GM12878 (cell line): Measurements from ENCODE around the gene ADCK1. TPM values are rescaled to one million over a fixed set of nuclear protein-coding genes. Genes with fewer than 3 reads are reported as not detected.

Source experiments
- ATAC-seq: fragments of 200-7000 bp; cut with Tn5 transposase; 3 replicates; pipeline ENCODE4 v1.9.1; 2020; ENCODE audit warnings: mild to moderate bottlenecking, moderate library complexity
- BruUV-seq: library from RNA; stranded (reverse); fragments of 400-500 nt; replicated peaks from 2 replicates; lab custom pipeline; 2021; lab: Mats Ljungman, UMichigan
- CTCF ChIA-PET: fragments of 300-600 bp; sonication (Branson Sonifier 250); formaldehyde crosslinking; extraction: SDS; loops from one replicate; lab custom pipeline; 2021; ENCODE audit warnings: inconsistent platforms; lab: Yijun Ruan, JAX
- POLR2A ChIA-PET: fragments of 350-600 bp; formaldehyde crosslinking; extraction: SDS; loops from one replicate; lab custom pipeline; 2021; ENCODE audit warnings: inconsistent platforms; lab: Charles Lee
- RAD21 ChIA-PET: fragments of 300-600 bp; sonication (Branson Sonifier 250); formaldehyde crosslinking; loops from one replicate; lab custom pipeline; 2023; ENCODE audit warnings: antibody characterized with exemption; ENCODE audit not compliant: unreplicated experiment; lab: Charles Lee
- SMC1A ChIA-PET: fragments of 300-600 bp; sonication (Branson Sonifier 250); formaldehyde crosslinking; loops from one replicate; lab custom pipeline; 2023; ENCODE audit not compliant: unreplicated experiment, uncharacterized antibody; lab: Charles Lee
- DNase-seq: peaks from one replicate; pipeline ENCODE4 v3.0.0-alpha.2; 2011; ENCODE audit warnings: low read depth, low spot score
- FAIRE-seq: peaks from 3 replicates; lab custom pipeline; 2011; peaks lifted over from hg19 to GRCh38; lab: Jason Lieb, UNC
- H2AFZ ChIP-seq: 2 replicates; pipeline ENCODE4 v1.6.0; 2011; ENCODE audit warnings: low read depth, low read length, control low read depth; ENCODE audit not compliant: control insufficient read depth
- H3K27ac ChIP-seq: 2 replicates; pipeline ENCODE4 v1.5.1; 2011; ENCODE audit warnings: control low read depth; ENCODE audit not compliant: control insufficient read depth, insufficient read depth
- H3K27me3 ChIP-seq, 2 experiments: replicated peaks in 1 of 2; 2 replicates each; pipeline versions ENCODE4 v1.6.0 to v1.6.1; 2011; ENCODE audit warnings: low read length in 1 of 2; ENCODE audit not compliant: control insufficient read depth in 2 of 2, insufficient read depth in 2 of 2
- H3K36me3 ChIP-seq, 2 experiments: 2 replicates each; pipeline ENCODE4 v1.5.1; 2011; ENCODE audit warnings: low read length in 1 of 2; ENCODE audit not compliant: control insufficient read depth in 2 of 2, insufficient read depth in 2 of 2
- H3K4me1 ChIP-seq: 2 replicates; pipeline ENCODE4 v1.6.1; 2011; ENCODE audit warnings: mild to moderate bottlenecking, low read length, moderate library complexity, mixed read lengths; ENCODE audit not compliant: control insufficient read depth, insufficient read depth
- H3K4me2 ChIP-seq: 2 replicates; pipeline ENCODE4 v1.6.0; 2011; ENCODE audit warnings: control low read depth; ENCODE audit not compliant: control insufficient read depth, insufficient read depth
- H3K4me3 ChIP-seq: fragments of 200-600 bp; sonication (generic); 2 replicates; pipeline ENCODE4 v1.5.1; 2016
- H3K79me2 ChIP-seq: 2 replicates; pipeline ENCODE4 v1.6.0; 2011; ENCODE audit warnings: low read length; ENCODE audit not compliant: control insufficient read depth, insufficient read depth
- H3K9ac ChIP-seq: 2 replicates; pipeline ENCODE4 v1.8.0; 2011; ENCODE audit warnings: low read length, control low read depth, mixed read lengths; ENCODE audit not compliant: control insufficient read depth, insufficient read depth
- H3K9me3 ChIP-seq: replicated peaks from 3 replicates; pipeline ENCODE4 v1.5.1; 2011; ENCODE audit warnings: mild to moderate bottlenecking, low read length; ENCODE audit not compliant: control insufficient read depth, insufficient read depth
- H4K20me1 ChIP-seq: 2 replicates; pipeline ENCODE4 v1.6.0; 2011; ENCODE audit not compliant: control insufficient read depth, insufficient read depth
- CHD1 ChIP-seq: IDR thresholded peaks from 2 replicates; pipeline ENCODE4 v1.6.1; 2012; ENCODE audit warnings: low read depth, low read length, improper control_type of control experiment
- CHD2 ChIP-seq: IDR thresholded peaks from 2 replicates; pipeline ENCODE4 v1.6.1; 2011; ENCODE audit warnings: low read depth, low read length, improper control_type of control experiment, borderline replicate concordance
- FOXM1 ChIP-seq: IDR thresholded peaks from 2 replicates; pipeline ENCODE4 v1.6.1; 2012; ENCODE audit warnings: low read depth, mild to moderate bottlenecking, inconsistent platforms, low read length, moderate library complexity
- LARP7 ChIP-seq: fragments of 450-650 bp; IDR thresholded peaks from 2 replicates; pipeline ENCODE4 v1.6.1; 2017; ENCODE audit warnings: mild to moderate bottlenecking
- MEF2A ChIP-seq: IDR thresholded peaks from 2 replicates; pipeline ENCODE4 v1.6.1; 2011; ENCODE audit warnings: low read depth, mild to moderate bottlenecking, low read length, moderate library complexity; ENCODE audit not compliant: insufficient read depth
- NFYB ChIP-seq: IDR thresholded peaks from 2 replicates; pipeline ENCODE4 v1.6.1; 2011; ENCODE audit warnings: low read depth, mild to moderate bottlenecking, low read length, improper control_type of control experiment, moderate library complexity; ENCODE audit not compliant: insufficient read depth
- NR2C1 ChIP-seq: fragments of 450-650 bp; IDR thresholded peaks from 2 replicates; pipeline ENCODE4 v1.6.1; 2017; ENCODE audit warnings: antibody characterized with exemption, mild to moderate bottlenecking, moderate library complexity
- PAX8 ChIP-seq: fragments of 450-650 bp; IDR thresholded peaks from 2 replicates; pipeline ENCODE4 v1.6.1; 2017; ENCODE audit warnings: mild to moderate bottlenecking, moderate library complexity
- POLR2AphosphoS2 ChIP-seq: IDR thresholded peaks from 2 replicates; pipeline ENCODE4 v1.6.1; 2011; ENCODE audit warnings: low read depth, mild to moderate bottlenecking, low read length, improper control_type of control experiment, moderate library complexity
- RAD21 ChIP-seq: IDR thresholded peaks from 2 replicates; pipeline ENCODE4 v1.6.1; 2011; ENCODE audit warnings: mild to moderate bottlenecking, low read depth, low read length, moderate library complexity; ENCODE audit not compliant: insufficient read depth
- SKIL ChIP-seq: fragments of 450-650 bp; IDR thresholded peaks from 2 replicates; pipeline ENCODE4 v1.6.1; 2017; ENCODE audit warnings: mild to moderate bottlenecking, low read depth, inconsistent platforms; ENCODE audit not compliant: poor library complexity, severe bottlenecking
- ZBED1 ChIP-seq: IDR thresholded peaks from 2 replicates; pipeline ENCODE4 v1.6.1; 2016; ENCODE audit warnings: borderline replicate concordance
- WGBS: methylation state at CpG from one replicate; pipeline ENCODE4 v1.1.6; 2016; ENCODE audit warnings: low lambda C conversion rate; ENCODE audit not compliant: insufficient replicate concordance, insufficient coverage; ENCODE audit errors: missing lambda C conversion rate; 5-methylcytosine and 5-hydroxymethylcytosine counted together
- in situ Hi-C: fragments of 300-500 bp; cut with MboI; formaldehyde crosslinking; loops from 9 replicates; pipeline ENCODE4 v1.14.3; 2018; ENCODE audit warnings: mixed read lengths
- intact Hi-C: fragments of 100-400 bp; cut with micrococcal nuclease; formaldehyde crosslinking; loops from one replicate; pipeline ENCODE4 v1.14.2; 2022; ENCODE audit not compliant: unreplicated experiment
- polyA plus RNA-seq, 11 experiments: library from polyadenylated mRNA; depleted of rRNA in 4 of 11; unstranded in 6 of 11; stranded (reverse) in 5 of 11; fragments of >200 nt; fragmentation: Nextera tagmentation in 4 of 11; fragmentation: Illumina TruSeq in 1 of 11; extraction: Ambion mirVana in 4 of 11; extraction: Trizol in 1 of 11; gene quantifications; 1 replicate in 1 of 11; 2 replicates in 10 of 11; pipeline versions ENCODE4 v1.2.1 to v1.2.3, GENCODE V29; 2011 to 2016; ENCODE audit warnings: inconsistent platforms in 2 of 11, missing spikeins in 2 of 11, low read depth in 1 of 11
- total RNA-seq, 4 experiments: library from RNA; depleted of rRNA in 3 of 4; stranded (reverse); fragments of >200 nt in 3 of 4; fragmentation: Illumina TruSeq in 1 of 4; extraction: Trizol in 1 of 4; gene quantifications; 2 replicates each; pipeline versions ENCODE4 v1.2.1 to v1.2.3, GENCODE V29; 2013 to 2021
- TF ChIP-seq, protein P1 (sequence below): fragments of 450-650 bp; IDR thresholded peaks from 2 replicates; pipeline ENCODE4 v1.6.1; 2018; ENCODE audit warnings: borderline replicate concordance, mild to moderate bottlenecking; ENCODE audit not compliant: partially characterized antibody

The ADCK1 gene
- total and polyA plus RNA-seq, 10 of the 15 experiments (the other 5 are each of a cell fraction or from before 2014, with no cell fraction given): 3.3 to 8.5 (median 5.1) TPM

DNA sequence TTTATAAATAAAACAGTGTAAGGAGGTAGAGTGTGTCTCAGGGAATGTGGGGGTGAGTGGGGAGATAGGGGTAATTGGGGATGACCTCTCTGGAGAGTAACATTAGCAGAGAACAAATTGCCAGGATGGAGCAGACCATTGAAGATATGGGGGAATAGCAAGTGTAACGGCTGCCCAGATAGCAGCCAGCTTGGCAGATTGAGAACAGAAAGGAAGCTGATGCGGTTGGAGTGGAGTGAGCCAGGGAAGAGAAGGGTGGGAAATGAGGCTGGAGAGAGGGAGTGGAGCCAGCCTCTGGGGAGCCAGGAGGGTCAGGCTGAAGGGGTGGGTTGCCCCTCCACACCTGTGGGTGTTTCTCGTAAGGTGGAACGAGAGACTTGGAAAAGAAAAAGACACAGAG, 5.6 kb upstream of the ADCK1 start:
- no peak for FAIRE-seq
- no TSS peak for BruUV-seq
- no peak for ATAC-seq
- no peaks in the 10 kb centered on the region for H3K27me3 ChIP-seq
- no peaks in the 10 kb centered on the region for H3K79me2 ChIP-seq
- no peak for DNase-seq
- 69% methylated on average over 4 of the region's 4 CpGs for WGBS
- H3K27ac ChIP-seq: no peak overlapping the region
- H3K9ac ChIP-seq: no peak overlapping the region
- ChIA-PET CTCF (no interaction called here), POLR2A (no interaction called here), SMC1A (no interaction called here), RAD21 (no interaction called here)
- H3K4me2 ChIP-seq: no peak overlapping the region
- no peaks in the 10 kb centered on the region for H3K36me3 ChIP-seq
- no peaks in the 10 kb centered on the region for H3K9me3 ChIP-seq
- no peaks in the 10 kb centered on the region for H4K20me1 ChIP-seq
- no peak overlapping the region for H2AFZ ChIP-seq
- no peak overlapping the region for H3K4me3 ChIP-seq
- no peak for TF ChIP-seq LARP7
- no peak for TF ChIP-seq RAD21
- TF ChIP-seq FOXM1: no peak
- no peak for TF ChIP-seq PAX8
- no peak for TF ChIP-seq NR2C1
- no peak for TF ChIP-seq MEF2A
- TF ChIP-seq CHD1: no peak
- TF ChIP-seq POLR2AphosphoS2: no peak
- TF ChIP-seq CHD2: no peak
- TF ChIP-seq ZBED1: no peak
- no peak for TF ChIP-seq SKIL
- TF ChIP-seq, protein P1, sequence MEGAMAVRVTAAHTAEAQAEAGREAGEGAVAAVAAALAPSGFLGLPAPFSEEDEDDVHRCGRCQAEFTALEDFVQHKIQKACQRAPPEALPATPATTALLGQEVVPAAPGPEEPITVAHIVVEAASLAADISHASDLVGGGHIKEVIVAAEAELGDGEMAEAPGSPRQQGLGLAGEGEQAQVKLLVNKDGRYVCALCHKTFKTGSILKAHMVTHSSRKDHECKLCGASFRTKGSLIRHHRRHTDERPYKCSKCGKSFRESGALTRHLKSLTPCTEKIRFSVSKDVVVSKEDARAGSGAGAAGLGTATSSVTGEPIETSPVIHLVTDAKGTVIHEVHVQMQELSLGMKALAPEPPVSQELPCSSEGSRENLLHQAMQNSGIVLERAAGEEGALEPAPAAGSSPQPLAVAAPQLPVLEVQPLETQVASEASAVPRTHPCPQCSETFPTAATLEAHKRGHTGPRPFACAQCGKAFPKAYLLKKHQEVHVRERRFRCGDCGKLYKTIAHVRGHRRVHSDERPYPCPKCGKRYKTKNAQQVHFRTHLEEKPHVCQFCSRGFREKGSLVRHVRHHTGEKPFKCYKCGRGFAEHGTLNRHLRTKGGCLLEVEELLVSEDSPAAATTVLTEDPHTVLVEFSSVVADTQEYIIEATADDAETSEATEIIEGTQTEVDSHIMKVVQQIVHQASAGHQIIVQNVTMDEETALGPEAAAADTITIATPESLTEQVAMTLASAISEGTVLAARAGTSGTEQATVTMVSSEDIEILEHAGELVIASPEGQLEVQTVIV: no peak
- TF ChIP-seq NFYB: no peak
- peaks cover 3% of the 10 kb centered on the region; the same call in 1 of the 2 replicates for H3K4me1 ChIP-seq
- in situ Hi-C loops (no loop called here), intact Hi-C loops (no loop called here)
